ENCODE results near the gene ARF1. TPM values are rescaled to one million over a fixed set of nuclear protein-coding genes. Genes with fewer than 3 reads are reported as not detected.

Gene ARF1
- total and polyA plus RNA-seq, 2 of the 13 experiments (the other 11 are each of a cell fraction or from before 2014, with no cell fraction given), result 186 to 327 TPM

- TF ChIP-seq ZHX2 (IDR thresholded peaks at IDR 0.05; ENCODE audit: low read depth) (peak; percentile 91), ZHX2 (CRISPR knock-in tag; IDR thresholded peaks at IDR 0.05; ENCODE audit: borderline replicate concordance) (no peak), IRX3 (CRISPR knock-in tag; IDR thresholded peaks at IDR 0.05; ENCODE audit: borderline replicate concordance, low read depth) (peak; percentile 78; the same call in 1 of the 2 replicates), MAX (IDR thresholded peaks at IDR 0.05) (peak; percentile 68), CBX1 (IDR thresholded peaks at IDR 0.05; ENCODE audit: low read depth) (peak; percentile 66), MTF2 (CRISPR knock-in tag; IDR thresholded peaks at IDR 0.05; ENCODE audit: borderline replicate concordance) (no peak), GFI1 (CRISPR knock-in tag; IDR thresholded peaks at IDR 0.05; ENCODE audit: borderline replicate concordance) (peak; percentile 40; the same call in 1 of the 2 replicates), KMT2A (CRISPR knock-in tag; IDR thresholded peaks at IDR 0.05) (peak; percentile 53; the same call in 1 of the 2 replicates), ZFX (CRISPR knock-in tag; IDR thresholded peaks at IDR 0.05; ENCODE audit: low read depth) (peak; percentile 93), XBP1 (CRISPR knock-in tag; IDR thresholded peaks at IDR 0.05) (no peak), ZNF335 (CRISPR knock-in tag; IDR thresholded peaks at IDR 0.05) (no peak), SSRP1 (CRISPR knock-in tag; IDR thresholded peaks at IDR 0.05) (no peak), ZNF124 (CRISPR knock-in tag; IDR thresholded peaks at IDR 0.05) (no peak), ZNF580 (CRISPR knock-in tag; IDR thresholded peaks at IDR 0.05; ENCODE audit: borderline replicate concordance, low read depth) (peak; percentile 41; the same call in 1 of the 2 replicates), ESRRA (CRISPR knock-in tag; IDR thresholded peaks at IDR 0.05; ENCODE audit: low read depth) (0 out of 2 replicates have a peak, but pooled peaks have one; percentile 38), TBX2 (CRISPR knock-in tag; IDR thresholded peaks at IDR 0.05; ENCODE audit: borderline replicate concordance) (peak; percentile 58; the same call in 1 of the 2 replicates), XRCC5 (optimal IDR thresholded peaks at IDR 0.05; ENCODE audit: low read length) (peak; percentile 49), SRSF1 (optimal IDR thresholded peaks at IDR 0.05; ENCODE audit: low read depth, low read length) (peak; percentile 49), ZBTB7B (CRISPR knock-in tag; IDR thresholded peaks at IDR 0.05) (0 out of 2 replicates have a peak, but pooled peaks have one; percentile 44), SATB2 (CRISPR knock-in tag; IDR thresholded peaks at IDR 0.05) (no peak), CREM (IDR thresholded peaks at IDR 0.05) (no peak), CREM (CRISPR knock-in tag; IDR thresholded peaks at IDR 0.05) (0 out of 2 replicates have a peak, but pooled peaks have one; percentile 33), ZNF570 (CRISPR knock-in tag; IDR thresholded peaks at IDR 0.05; ENCODE audit: borderline replicate concordance) (0 out of 2 replicates have a peak, but pooled peaks have one; percentile 19), ZNF280B (CRISPR knock-in tag; IDR thresholded peaks at IDR 0.05; ENCODE audit: borderline replicate concordance) (no peak)
Observed at GRCh38 chr1:228082214-228082917, at the start of gene ARF1 (continued).
